ENCODE measurements around the gene TTC8.

TTC8 gene

DNA sequence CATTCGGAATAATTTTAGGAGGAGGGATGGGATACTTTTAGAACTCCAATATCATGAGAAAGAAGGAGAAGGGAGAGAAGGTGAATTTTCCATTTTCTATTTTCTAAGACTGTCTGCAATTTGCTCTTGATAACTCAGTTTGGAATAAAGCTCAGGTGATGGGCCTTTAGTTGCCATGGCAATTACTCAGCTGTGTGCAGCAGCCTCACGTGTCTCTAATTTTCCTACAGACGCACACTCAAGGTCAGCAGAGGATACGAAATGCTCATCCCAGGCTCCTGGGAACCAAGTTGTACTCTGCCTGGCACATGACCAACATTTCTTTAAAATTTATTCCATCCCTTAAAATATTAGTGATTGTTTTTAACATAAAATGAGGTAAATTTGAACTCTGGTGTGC is 76.7 kb downstream of the TTC8 start:
- TF ChIP-seq, protein P1, sequence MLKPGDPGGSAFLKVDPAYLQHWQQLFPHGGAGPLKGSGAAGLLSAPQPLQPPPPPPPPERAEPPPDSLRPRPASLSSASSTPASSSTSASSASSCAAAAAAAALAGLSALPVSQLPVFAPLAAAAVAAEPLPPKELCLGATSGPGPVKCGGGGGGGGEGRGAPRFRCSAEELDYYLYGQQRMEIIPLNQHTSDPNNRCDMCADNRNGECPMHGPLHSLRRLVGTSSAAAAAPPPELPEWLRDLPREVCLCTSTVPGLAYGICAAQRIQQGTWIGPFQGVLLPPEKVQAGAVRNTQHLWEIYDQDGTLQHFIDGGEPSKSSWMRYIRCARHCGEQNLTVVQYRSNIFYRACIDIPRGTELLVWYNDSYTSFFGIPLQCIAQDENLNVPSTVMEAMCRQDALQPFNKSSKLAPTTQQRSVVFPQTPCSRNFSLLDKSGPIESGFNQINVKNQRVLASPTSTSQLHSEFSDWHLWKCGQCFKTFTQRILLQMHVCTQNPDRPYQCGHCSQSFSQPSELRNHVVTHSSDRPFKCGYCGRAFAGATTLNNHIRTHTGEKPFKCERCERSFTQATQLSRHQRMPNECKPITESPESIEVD (tag by site-specific recombination; IDR thresholded peaks at IDR 0.05), result no peak
- TF ChIP-seq, protein P2, sequence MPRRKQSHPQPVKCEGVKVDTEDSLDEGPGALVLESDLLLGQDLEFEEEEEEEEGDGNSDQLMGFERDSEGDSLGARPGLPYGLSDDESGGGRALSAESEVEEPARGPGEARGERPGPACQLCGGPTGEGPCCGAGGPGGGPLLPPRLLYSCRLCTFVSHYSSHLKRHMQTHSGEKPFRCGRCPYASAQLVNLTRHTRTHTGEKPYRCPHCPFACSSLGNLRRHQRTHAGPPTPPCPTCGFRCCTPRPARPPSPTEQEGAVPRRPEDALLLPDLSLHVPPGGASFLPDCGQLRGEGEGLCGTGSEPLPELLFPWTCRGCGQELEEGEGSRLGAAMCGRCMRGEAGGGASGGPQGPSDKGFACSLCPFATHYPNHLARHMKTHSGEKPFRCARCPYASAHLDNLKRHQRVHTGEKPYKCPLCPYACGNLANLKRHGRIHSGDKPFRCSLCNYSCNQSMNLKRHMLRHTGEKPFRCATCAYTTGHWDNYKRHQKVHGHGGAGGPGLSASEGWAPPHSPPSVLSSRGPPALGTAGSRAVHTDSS (tag by site-specific recombination; IDR thresholded peaks at IDR 0.05), result no peak
- TF ChIP-seq ZNF521 (tag by site-specific recombination; IDR thresholded peaks at IDR 0.05), result no peak
- no peak for TF ChIP-seq ZNF223 (tag by site-specific recombination; IDR thresholded peaks at IDR 0.05)
- TF ChIP-seq, protein P3, sequence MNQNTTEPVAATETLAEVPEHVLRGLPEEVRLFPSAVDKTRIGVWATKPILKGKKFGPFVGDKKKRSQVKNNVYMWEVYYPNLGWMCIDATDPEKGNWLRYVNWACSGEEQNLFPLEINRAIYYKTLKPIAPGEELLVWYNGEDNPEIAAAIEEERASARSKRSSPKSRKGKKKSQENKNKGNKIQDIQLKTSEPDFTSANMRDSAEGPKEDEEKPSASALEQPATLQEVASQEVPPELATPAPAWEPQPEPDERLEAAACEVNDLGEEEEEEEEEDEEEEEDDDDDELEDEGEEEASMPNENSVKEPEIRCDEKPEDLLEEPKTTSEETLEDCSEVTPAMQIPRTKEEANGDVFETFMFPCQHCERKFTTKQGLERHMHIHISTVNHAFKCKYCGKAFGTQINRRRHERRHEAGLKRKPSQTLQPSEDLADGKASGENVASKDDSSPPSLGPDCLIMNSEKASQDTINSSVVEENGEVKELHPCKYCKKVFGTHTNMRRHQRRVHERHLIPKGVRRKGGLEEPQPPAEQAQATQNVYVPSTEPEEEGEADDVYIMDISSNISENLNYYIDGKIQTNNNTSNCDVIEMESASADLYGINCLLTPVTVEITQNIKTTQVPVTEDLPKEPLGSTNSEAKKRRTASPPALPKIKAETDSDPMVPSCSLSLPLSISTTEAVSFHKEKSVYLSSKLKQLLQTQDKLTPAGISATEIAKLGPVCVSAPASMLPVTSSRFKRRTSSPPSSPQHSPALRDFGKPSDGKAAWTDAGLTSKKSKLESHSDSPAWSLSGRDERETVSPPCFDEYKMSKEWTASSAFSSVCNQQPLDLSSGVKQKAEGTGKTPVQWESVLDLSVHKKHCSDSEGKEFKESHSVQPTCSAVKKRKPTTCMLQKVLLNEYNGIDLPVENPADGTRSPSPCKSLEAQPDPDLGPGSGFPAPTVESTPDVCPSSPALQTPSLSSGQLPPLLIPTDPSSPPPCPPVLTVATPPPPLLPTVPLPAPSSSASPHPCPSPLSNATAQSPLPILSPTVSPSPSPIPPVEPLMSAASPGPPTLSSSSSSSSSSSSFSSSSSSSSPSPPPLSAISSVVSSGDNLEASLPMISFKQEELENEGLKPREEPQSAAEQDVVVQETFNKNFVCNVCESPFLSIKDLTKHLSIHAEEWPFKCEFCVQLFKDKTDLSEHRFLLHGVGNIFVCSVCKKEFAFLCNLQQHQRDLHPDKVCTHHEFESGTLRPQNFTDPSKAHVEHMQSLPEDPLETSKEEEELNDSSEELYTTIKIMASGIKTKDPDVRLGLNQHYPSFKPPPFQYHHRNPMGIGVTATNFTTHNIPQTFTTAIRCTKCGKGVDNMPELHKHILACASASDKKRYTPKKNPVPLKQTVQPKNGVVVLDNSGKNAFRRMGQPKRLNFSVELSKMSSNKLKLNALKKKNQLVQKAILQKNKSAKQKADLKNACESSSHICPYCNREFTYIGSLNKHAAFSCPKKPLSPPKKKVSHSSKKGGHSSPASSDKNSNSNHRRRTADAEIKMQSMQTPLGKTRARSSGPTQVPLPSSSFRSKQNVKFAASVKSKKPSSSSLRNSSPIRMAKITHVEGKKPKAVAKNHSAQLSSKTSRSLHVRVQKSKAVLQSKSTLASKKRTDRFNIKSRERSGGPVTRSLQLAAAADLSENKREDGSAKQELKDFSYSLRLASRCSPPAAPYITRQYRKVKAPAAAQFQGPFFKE (tag by site-specific recombination; IDR thresholded peaks at IDR 0.05; ENCODE audit: borderline replicate concordance), result no peak
- TF ChIP-seq ZNF654 (tag by site-specific recombination; IDR thresholded peaks at IDR 0.05; ENCODE audit: low read depth), result no peak
- TF ChIP-seq ZNF571 (tag by site-specific recombination; IDR thresholded peaks at IDR 0.05), result no peak
- TF ChIP-seq ZNF660 (tag by site-specific recombination; IDR thresholded peaks at IDR 0.05), result no peak
- TF ChIP-seq ZNF184 (tag by site-specific recombination; IDR thresholded peaks at IDR 0.05), result no peak
- no peak for TF ChIP-seq KLF16 (tag by site-specific recombination; IDR thresholded peaks at IDR 0.05)
- TF ChIP-seq ZNF2 (tag by site-specific recombination; IDR thresholded peaks at IDR 0.05), result no peak
- TF ChIP-seq, protein P4, sequence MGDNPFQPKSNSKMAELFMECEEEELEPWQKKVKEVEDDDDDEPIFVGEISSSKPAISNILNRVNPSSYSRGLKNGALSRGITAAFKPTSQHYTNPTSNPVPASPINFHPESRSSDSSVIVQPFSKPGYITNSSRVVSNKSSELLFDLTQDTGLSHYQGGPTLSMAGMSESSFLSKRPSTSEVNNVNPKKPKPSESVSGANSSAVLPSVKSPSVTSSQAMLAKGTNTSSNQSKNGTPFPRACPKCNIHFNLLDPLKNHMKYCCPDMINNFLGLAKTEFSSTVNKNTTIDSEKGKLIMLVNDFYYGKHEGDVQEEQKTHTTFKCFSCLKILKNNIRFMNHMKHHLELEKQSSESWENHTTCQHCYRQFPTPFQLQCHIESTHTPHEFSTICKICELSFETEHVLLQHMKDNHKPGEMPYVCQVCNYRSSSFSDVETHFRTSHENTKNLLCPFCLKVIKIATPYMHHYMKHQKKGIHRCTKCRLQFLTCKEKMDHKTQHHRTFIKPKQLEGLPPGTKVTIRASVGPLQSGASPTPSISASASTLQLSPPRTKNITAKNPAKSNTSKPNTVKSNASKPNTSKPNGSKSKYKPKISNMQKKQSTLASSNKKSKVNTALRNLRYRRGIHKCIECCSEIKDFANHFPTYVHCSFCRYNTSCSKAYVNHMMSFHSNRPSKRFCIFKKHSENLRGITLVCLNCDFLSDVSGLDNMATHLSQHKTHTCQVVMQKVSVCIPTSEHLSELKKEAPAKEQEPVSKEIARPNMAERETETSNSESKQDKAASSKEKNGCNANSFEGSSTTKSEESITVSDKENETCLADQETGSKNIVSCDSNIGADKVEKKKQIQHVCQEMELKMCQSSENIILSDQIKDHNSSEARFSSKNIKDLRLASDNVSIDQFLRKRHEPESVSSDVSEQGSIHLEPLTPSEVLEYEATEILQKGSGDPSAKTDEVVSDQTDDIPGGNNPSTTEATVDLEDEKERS (tag by site-specific recombination; IDR thresholded peaks at IDR 0.05), result no peak
- no peak for TF ChIP-seq ZBTB20 (tag by site-specific recombination; IDR thresholded peaks at IDR 0.05)
- no peak for TF ChIP-seq ZNF292 (tag by site-specific recombination; IDR thresholded peaks at IDR 0.05; ENCODE audit: borderline replicate concordance, low read depth)
- no peak for TF ChIP-seq KLF10 (tag by site-specific recombination; IDR thresholded peaks at IDR 0.05)
- no peak for TF ChIP-seq ZNF529 (tag by site-specific recombination; IDR thresholded peaks at IDR 0.05; ENCODE audit: insufficient replicate concordance)
- TF ChIP-seq ZNF350 (tag by site-specific recombination; IDR thresholded peaks at IDR 0.05), result no peak
- POLR2A ChIA-PET, result no interaction called here
- Histone ChIP-seq H3K36me3 (ENCODE audit: control insufficient read depth in 2 of 2, insufficient read depth in 1 of 2, low read length in 2 of 2) (no peaks in the 10 kb centered on the region), H3K9me3 (ENCODE audit: control insufficient read depth, insufficient read depth, low read depth, low read length) (no peaks in the 10 kb centered on the region; the same call in 1 of the 2 replicates), H3K4me1 (ENCODE audit: control insufficient read depth, insufficient read depth, low read length) (no peaks in the 10 kb centered on the region), H3K27ac (ENCODE audit: extremely low read depth, low read depth, low read length) (no peak overlapping the region), H3K4me3 (ENCODE audit: low read depth, low read length) (no peak overlapping the region)
- CTCF ChIA-PET, result no interaction called here

Measured in HEK293 (cell line).